ENCODE results near the gene UBE2R2. TPM values are rescaled to one million over a fixed set of nuclear protein-coding genes. Genes with fewer than 3 reads are reported as not detected.

Gene UBE2R2
- total RNA-seq, 1 donor from 2014 or later = 55.9 TPM

- Mint-ChIP-seq H3K27ac (no peak overlapping the region), H3K27me3 (no peaks in the 10 kb centered on the region), H3K36me3 (peaks cover 21% of the 10 kb centered on the region), H3K4me3 (no peak overlapping the region), H3K9me3 (no peaks in the 10 kb centered on the region), H3K4me1 (ENCODE audit: unreplicated experiment) (no peaks in the 10 kb centered on the region)
- no peak for TF ChIP-seq CTCF (conservative IDR thresholded peaks at IDR 0.05)
- no peak for DNase-seq (ENCODE audit: extremely low spot score, unreplicated experiment)
These were observed 107.2 kb downstream of the UBE2R2 start for GRCh38 chr9:33923998-33924701.

- no peaks in the 10 kb centered on the region for H3K27me3 Mint-ChIP-seq
These were observed 108.2 kb downstream of the UBE2R2 start for GRCh38 chr9:33924978-33925797.

GRCh38 chr9:33926746-33927485, 110.0 kb downstream of the UBE2R2 start:
- no peak for TF ChIP-seq CTCF (conservative IDR thresholded peaks at IDR 0.05)
- Mint-ChIP-seq H3K4me3 (no peak overlapping the region), H3K27ac (peak overlapping the region; percentile 31), H3K36me3 (peaks cover 14% of the 10 kb centered on the region), H3K4me1 (ENCODE audit: unreplicated experiment) (no peaks in the 10 kb centered on the region), H3K27me3 (no peaks in the 10 kb centered on the region), H3K9me3 (no peaks in the 10 kb centered on the region)
- no peak for DNase-seq (ENCODE audit: extremely low spot score, unreplicated experiment)

More at GRCh38 chr9:33924978-33925797, 108.2 kb downstream of the UBE2R2 start:
- H3K27ac Mint-ChIP-seq = peak overlapping the region; percentile 40
- no peaks in the 10 kb centered on the region for H3K4me1 Mint-ChIP-seq (ENCODE audit: unreplicated experiment)
- peak; percentile 77 for TF ChIP-seq CTCF (conservative IDR thresholded peaks at IDR 0.05)
- peaks cover 16% of the 10 kb centered on the region for H3K36me3 Mint-ChIP-seq
- no peak for DNase-seq (ENCODE audit: extremely low spot score, unreplicated experiment)
- H3K4me3 Mint-ChIP-seq = no peak overlapping the region
- H3K9me3 Mint-ChIP-seq = no peaks in the 10 kb centered on the region

GRCh38 chr9:33927694-33928093, 110.7 kb downstream of the UBE2R2 start:
- no peak for DNase-seq (ENCODE audit: extremely low spot score, unreplicated experiment)
- no peak for TF ChIP-seq CTCF (conservative IDR thresholded peaks at IDR 0.05)
- no peaks in the 10 kb centered on the region for H3K9me3 Mint-ChIP-seq
- H3K4me3 Mint-ChIP-seq = no peak overlapping the region
- no peaks in the 10 kb centered on the region for H3K27me3 Mint-ChIP-seq
- peaks cover 16% of the 10 kb centered on the region for H3K36me3 Mint-ChIP-seq
- peak overlapping the region; percentile 31 for H3K27ac Mint-ChIP-seq
- no peaks in the 10 kb centered on the region for H3K4me1 Mint-ChIP-seq (ENCODE audit: unreplicated experiment)

GRCh38 chr9:33931326-33931725, 114.4 kb downstream of the UBE2R2 start:
- DNase-seq (ENCODE audit: extremely low spot score, unreplicated experiment) = no peak
- Mint-ChIP-seq H3K27ac (peak overlapping the region; percentile 64), H3K4me1 (ENCODE audit: unreplicated experiment) (no peaks in the 10 kb centered on the region), H3K9me3 (no peaks in the 10 kb centered on the region), H3K4me3 (no peak overlapping the region), H3K27me3 (no peaks in the 10 kb centered on the region), H3K36me3 (peaks cover 35% of the 10 kb centered on the region)
- no peak for TF ChIP-seq CTCF (conservative IDR thresholded peaks at IDR 0.05)

All from type B pancreatic cell (in vitro differentiated cells).